Activated CD4-positive, alpha-beta T cell treated with anti-CD3 and anti-CD28 coated beads, Interleukin-2, amount 50 U/mL, for 48 hours (primary cell): ENCODE results near the gene GSG1L2.
"Not testable (repeated sequence)": the region's sequence is repeated elsewhere in the genome, so short reads cannot be mapped to it uniquely, and the experiment has no call there.

Experiments used
- DNase-seq, 2 experiments: peaks; one replicate each; pipeline ENCODE4 v3.0.0-alpha.2; 2020

The GSG1L2 gene

GRCh38 chr17:9788601-9789000 lies 33.3 kb downstream of the GSG1L2 start:
- DNase-seq = no peak

GRCh38 chr17:9784544-9784943 lies 37.3 kb downstream of the GSG1L2 start:
- no peak for DNase-seq

GRCh38 chr17:9783465-9783864 lies 38.4 kb downstream of the GSG1L2 start:
- DNase-seq = not testable (repeated sequence)

GRCh38 chr17:9783050-9783449 lies 38.8 kb downstream of the GSG1L2 start:
- no peak for DNase-seq

GRCh38 chr17:9780552-9780951 lies 41.3 kb downstream of the GSG1L2 start:
- DNase-seq = no peak

- DNase-seq = no peak
These were observed 45.0 kb downstream of the GSG1L2 start for GRCh38 chr17:9776911-9777310.

- DNase-seq = no peak
These were observed 49.2 kb downstream of the GSG1L2 start for GRCh38 chr17:9772658-9773057.

GRCh38 chr17:9771465-9771864 lies 50.4 kb downstream of the GSG1L2 start:
- DNase-seq = no peak

- DNase-seq = no peak
These were observed 52.7 kb downstream of the GSG1L2 start for GRCh38 chr17:9769036-9769695.

- peak in 1 of 2 experiments; percentile 9 for DNase-seq
These were observed 53.4 kb downstream of the GSG1L2 start for GRCh38 chr17:9768381-9768934.

- no peak for DNase-seq
These were observed 54.4 kb downstream of the GSG1L2 start for GRCh38 chr17:9767432-9767991.

- DNase-seq = no peak
These were observed 54.9 kb downstream of the GSG1L2 start for GRCh38 chr17:9766970-9767369.

GRCh38 chr17:9765322-9765721 lies 56.6 kb downstream of the GSG1L2 start:
- DNase-seq = no peak

GRCh38 chr17:9763643-9764042 lies 58.2 kb downstream of the GSG1L2 start:
- DNase-seq = no peak

GRCh38 chr17:9760266-9760665 lies 61.6 kb downstream of the GSG1L2 start:
- DNase-seq = no peak

- DNase-seq = no peak
These were observed 66.8 kb downstream of the GSG1L2 start for GRCh38 chr17:9755083-9755482.
